ENCODE results near the gene MUC5B.
"Not testable (repeated sequence)": the region's sequence is repeated elsewhere in the genome, so short reads cannot be mapped to it uniquely, and the experiment has no call there.

MUC5B gene

DNA sequence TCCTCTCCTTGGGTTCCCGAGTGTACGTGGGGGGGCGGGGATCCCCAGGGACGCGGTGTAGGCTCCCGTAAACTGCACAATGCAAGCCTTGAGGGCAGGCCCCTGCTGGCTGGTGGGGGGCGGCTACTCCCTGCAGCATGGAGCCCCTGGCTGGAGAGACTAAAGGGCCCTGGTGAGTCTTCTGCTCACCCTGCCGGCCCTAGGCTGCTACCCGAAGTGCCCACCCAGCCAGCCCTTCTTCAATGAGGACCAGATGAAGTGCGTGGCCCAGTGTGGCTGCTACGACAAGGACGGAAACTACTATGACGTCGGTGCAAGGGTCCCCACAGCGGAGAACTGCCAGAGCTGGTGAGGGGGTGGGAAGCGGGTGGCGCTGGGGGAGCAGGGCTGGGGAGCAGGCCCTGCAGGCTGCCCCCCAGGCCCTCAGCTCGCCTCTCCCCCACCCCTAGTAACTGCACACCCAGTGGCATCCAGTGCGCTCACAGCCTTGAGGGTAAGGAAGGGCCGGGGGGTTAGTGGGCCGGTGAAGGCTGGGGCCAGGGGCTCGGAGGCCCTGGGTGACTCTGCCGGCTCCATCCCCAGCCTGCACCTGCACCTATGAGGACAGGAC is 16.8 kb downstream of the MUC5B start:
- no peak overlapping the region for H3K4me3 ChIP-seq (ENCODE audit: low read depth, low read length)
- DNase-seq (ENCODE audit: low read depth): no peak
- no peak for TF ChIP-seq CTCF (IDR thresholded peaks at IDR 0.05; ENCODE audit: insufficient read depth, low read depth, low read length, missing control alignments)

DNA sequence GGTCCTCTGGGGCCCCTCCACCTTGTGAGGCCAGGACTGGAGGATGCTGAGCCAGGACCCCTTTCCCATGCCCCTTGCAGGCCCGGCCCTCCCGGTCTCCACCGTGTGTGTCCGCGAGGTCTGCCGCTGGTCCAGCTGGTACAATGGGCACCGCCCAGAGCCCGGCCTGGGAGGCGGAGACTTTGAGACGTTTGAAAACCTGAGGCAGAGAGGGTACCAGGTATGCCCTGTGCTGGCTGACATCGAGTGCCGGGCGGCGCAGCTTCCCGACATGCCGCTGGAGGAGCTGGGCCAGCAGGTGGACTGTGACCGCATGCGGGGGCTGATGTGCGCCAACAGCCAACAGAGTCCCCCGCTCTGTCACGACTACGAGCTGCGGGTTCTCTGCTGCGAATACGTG is 17.9 kb downstream of the MUC5B start:
- no peak for TF ChIP-seq CTCF (IDR thresholded peaks at IDR 0.05; ENCODE audit: insufficient read depth, low read depth, low read length, missing control alignments)
- DNase-seq (ENCODE audit: low read depth): no peak
- no peak overlapping the region for H3K4me3 ChIP-seq (ENCODE audit: low read depth, low read length)

DNA sequence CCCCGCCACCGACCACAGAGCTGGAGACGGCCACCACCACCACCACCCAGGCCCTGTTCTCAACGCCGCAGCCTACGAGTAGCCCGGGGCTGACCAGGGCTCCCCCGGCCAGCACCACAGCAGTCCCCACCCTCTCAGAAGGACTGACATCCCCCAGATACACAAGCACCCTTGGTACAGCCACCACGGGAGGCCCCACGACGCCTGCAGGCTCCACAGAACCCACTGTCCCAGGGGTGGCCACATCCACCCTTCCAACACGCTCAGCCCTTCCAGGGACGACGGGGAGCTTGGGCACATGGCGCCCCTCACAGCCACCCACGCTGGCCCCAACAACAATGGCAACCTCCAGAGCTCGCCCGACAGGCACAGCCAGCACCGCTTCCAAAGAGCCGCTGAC is 18.8 kb downstream of the MUC5B start:
- no peak for DNase-seq (ENCODE audit: low read depth)
- H3K4me3 ChIP-seq (ENCODE audit: low read depth, low read length): no peak overlapping the region
- TF ChIP-seq CTCF (IDR thresholded peaks at IDR 0.05; ENCODE audit: insufficient read depth, low read depth, low read length, missing control alignments): no peak

GRCh38 chr11:1242289-1242688 is 19.4 kb downstream of the MUC5B start:
- H3K4me3 ChIP-seq (ENCODE audit: low read depth, low read length): no peak overlapping the region
- no peak for DNase-seq (ENCODE audit: low read depth)
- TF ChIP-seq CTCF (IDR thresholded peaks at IDR 0.05; ENCODE audit: insufficient read depth, low read depth, low read length, missing control alignments): no peak

DNA sequence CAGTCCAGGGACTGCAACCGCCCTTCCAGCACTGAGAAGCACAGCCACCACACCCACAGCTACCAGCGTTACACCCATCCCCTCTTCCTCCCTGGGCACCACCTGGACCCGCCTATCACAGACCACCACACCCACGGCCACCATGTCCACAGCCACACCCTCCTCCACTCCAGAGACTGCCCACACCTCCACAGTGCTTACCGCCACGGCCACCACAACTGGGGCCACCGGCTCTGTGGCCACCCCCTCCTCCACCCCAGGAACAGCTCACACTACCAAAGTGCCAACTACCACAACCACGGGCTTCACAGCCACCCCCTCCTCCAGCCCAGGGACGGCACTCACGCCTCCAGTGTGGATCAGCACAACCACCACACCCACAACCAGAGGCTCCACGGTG is 19.9 kb downstream of the MUC5B start:
- DNase-seq (ENCODE audit: low read depth): not testable (repeated sequence)

GRCh38 chr11:1243521-1243920 is 20.7 kb downstream of the MUC5B start:
- not testable (repeated sequence) for H3K4me3 ChIP-seq (ENCODE audit: low read depth, low read length); DNase-seq (ENCODE audit: low read depth)

More for the DNA sequence above, 19.9 kb downstream of the MUC5B start:
- not testable (repeated sequence) for H3K4me3 ChIP-seq (ENCODE audit: low read depth, low read length)

DNA sequence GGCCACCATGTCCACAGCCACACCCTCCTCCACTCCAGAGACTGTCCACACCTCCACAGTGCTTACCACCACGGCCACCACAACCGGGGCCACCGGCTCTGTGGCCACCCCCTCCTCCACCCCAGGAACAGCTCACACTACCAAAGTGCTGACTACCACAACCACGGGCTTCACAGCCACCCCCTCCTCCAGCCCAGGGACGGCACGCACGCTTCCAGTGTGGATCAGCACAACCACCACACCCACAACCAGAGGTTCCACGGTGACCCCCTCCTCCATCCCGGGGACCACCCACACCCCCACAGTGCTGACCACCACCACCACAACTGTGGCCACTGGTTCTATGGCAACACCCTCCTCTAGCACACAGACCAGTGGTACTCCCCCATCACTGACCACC is 21.7 kb downstream of the MUC5B start:
- not testable (repeated sequence) for H3K4me3 ChIP-seq (ENCODE audit: low read depth, low read length); DNase-seq (ENCODE audit: low read depth)

DNA sequence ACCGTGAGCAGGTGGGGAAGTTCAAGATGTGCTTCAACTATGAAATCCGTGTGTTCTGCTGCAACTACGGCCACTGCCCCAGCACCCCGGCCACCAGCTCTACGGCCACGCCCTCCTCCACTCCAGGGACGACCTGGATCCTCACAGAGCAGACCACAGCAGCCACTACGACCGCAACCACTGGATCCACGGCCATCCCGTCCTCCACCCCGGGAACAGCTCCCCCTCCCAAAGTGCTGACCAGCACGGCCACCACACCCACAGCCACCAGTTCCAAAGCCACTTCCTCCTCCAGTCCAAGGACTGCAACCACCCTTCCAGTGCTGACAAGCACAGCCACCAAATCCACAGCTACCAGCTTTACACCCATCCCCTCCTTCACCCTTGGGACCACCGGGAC is 22.9 kb downstream of the MUC5B start:
- not testable (repeated sequence) for DNase-seq (ENCODE audit: low read depth); H3K4me3 ChIP-seq (ENCODE audit: low read depth, low read length)

- H3K4me3 ChIP-seq (ENCODE audit: low read depth, low read length); DNase-seq (ENCODE audit: low read depth): not testable (repeated sequence)
Observed at GRCh38 chr11:1246301-1246700, 23.4 kb downstream of the MUC5B start.

DNA sequence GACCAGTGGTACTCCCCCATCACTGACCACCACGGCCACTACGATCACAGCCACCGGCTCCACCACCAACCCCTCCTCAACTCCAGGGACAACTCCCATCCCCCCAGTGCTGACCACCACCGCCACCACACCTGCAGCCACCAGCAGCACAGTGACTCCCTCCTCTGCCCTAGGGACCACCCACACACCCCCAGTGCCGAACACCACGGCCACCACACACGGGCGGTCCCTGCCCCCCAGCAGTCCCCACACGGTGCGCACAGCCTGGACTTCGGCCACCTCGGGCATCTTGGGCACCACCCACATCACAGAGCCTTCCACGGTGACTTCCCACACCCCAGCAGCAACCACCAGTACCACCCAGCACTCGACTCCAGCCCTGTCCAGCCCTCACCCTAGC is 24.2 kb downstream of the MUC5B start:
- not testable (repeated sequence) for H3K4me3 ChIP-seq (ENCODE audit: low read depth, low read length); DNase-seq (ENCODE audit: low read depth)

GRCh38 chr11:1248951-1249350 is 26.1 kb downstream of the MUC5B start:
- H3K4me3 ChIP-seq (ENCODE audit: low read depth, low read length); DNase-seq (ENCODE audit: low read depth): not testable (repeated sequence)

- not testable (repeated sequence) for DNase-seq (ENCODE audit: low read depth); H3K4me3 ChIP-seq (ENCODE audit: low read depth, low read length)
Observed at GRCh38 chr11:1250411-1250810, 27.5 kb downstream of the MUC5B start.

Data from GM12865 (cell line).